C4-2B (cell line): ENCODE results near the gene ITGAD.

Source experiments
- ZFX ChIP-seq: fragments of 450-650 bp; IDR thresholded peaks from 2 replicates; pipeline ENCODE4 v1.6.1; 2017
- TF ChIP-seq, protein P1 (sequence below): fragments of 450-650 bp; conservative IDR thresholded peaks from 2 replicates; pipeline ENCODE4 v1.5.1; 2017; ENCODE audit warnings: mild to moderate bottlenecking

GRCh38 chr16:31461201-31461920 lies 68.2 kb downstream of the ITGAD start:
- TF ChIP-seq, protein P1, sequence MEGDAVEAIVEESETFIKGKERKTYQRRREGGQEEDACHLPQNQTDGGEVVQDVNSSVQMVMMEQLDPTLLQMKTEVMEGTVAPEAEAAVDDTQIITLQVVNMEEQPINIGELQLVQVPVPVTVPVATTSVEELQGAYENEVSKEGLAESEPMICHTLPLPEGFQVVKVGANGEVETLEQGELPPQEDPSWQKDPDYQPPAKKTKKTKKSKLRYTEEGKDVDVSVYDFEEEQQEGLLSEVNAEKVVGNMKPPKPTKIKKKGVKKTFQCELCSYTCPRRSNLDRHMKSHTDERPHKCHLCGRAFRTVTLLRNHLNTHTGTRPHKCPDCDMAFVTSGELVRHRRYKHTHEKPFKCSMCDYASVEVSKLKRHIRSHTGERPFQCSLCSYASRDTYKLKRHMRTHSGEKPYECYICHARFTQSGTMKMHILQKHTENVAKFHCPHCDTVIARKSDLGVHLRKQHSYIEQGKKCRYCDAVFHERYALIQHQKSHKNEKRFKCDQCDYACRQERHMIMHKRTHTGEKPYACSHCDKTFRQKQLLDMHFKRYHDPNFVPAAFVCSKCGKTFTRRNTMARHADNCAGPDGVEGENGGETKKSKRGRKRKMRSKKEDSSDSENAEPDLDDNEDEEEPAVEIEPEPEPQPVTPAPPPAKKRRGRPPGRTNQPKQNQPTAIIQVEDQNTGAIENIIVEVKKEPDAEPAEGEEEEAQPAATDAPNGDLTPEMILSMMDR: no peak
- TF ChIP-seq ZFX: no peak
